Endodermal cell (in vitro differentiated cells): Measurements from ENCODE around the gene CASP8AP2. TPM values are rescaled to one million over a fixed set of nuclear protein-coding genes. Genes with fewer than 3 reads are reported as not detected.
A peak's percentile ranks its signal among the peaks of the same experiment; 100 is the strongest.
"Not testable (repeated sequence)": the region's sequence is repeated elsewhere in the genome, so short reads cannot be mapped to it uniquely, and the experiment has no call there.

ENCODE experiments used
- DNase-seq: peaks from one replicate; pipeline ENCODE4 v3.0.0-alpha.2; 2017
- H3K27ac ChIP-seq: 2 replicates; pipeline ENCODE4 v1.5.1; 2013; ENCODE audit warnings: mild to moderate bottlenecking, low read depth, low read length, moderate library complexity
- H3K27me3 ChIP-seq: 2 replicates; pipeline ENCODE4 v1.6.1; 2013; ENCODE audit warnings: mild to moderate bottlenecking, low read length, moderate library complexity; ENCODE audit not compliant: insufficient read depth, control insufficient read depth, poor library complexity, severe bottlenecking
- H3K36me3 ChIP-seq: 2 replicates; pipeline ENCODE4 v1.7.0; 2013; ENCODE audit warnings: mild to moderate bottlenecking, low read length, moderate library complexity; ENCODE audit not compliant: control insufficient read depth, insufficient read depth
- H3K4me1 ChIP-seq: one replicate; pipeline ENCODE4 v1.7.0; 2013; ENCODE audit warnings: low read length; ENCODE audit not compliant: control insufficient read depth, insufficient read depth
- H3K4me3 ChIP-seq: 2 replicates; pipeline ENCODE4 v1.5.1; 2013; ENCODE audit warnings: mild to moderate bottlenecking, low read length, moderate library complexity
- H3K9ac ChIP-seq: 2 replicates; pipeline ENCODE4 v1.6.1; 2013; ENCODE audit warnings: mild to moderate bottlenecking, low read length, moderate library complexity; ENCODE audit not compliant: poor library complexity, severe bottlenecking; ENCODE audit errors: extremely low read depth
- H3K9me3 ChIP-seq: 2 replicates; pipeline ENCODE4 v1.6.1; 2013; ENCODE audit warnings: mild to moderate bottlenecking, low read length, moderate library complexity; ENCODE audit not compliant: control insufficient read depth
- H3K27ac Mint-ChIP-seq: 2 replicates; pipeline ENCODE4 v1.8.0; 2020; ENCODE audit warnings: mixed read lengths
- H3K27me3 Mint-ChIP-seq: 2 replicates; pipeline ENCODE4 v1.8.0; 2021; ENCODE audit warnings: mild to moderate bottlenecking, mixed read lengths; ENCODE audit not compliant: insufficient read depth
- H3K36me3 Mint-ChIP-seq: 2 replicates; pipeline ENCODE4 v1.8.0; 2020; ENCODE audit warnings: low read depth, mixed read lengths
- H3K4me1 Mint-ChIP-seq: 2 replicates; pipeline ENCODE4 v1.8.0; 2020; ENCODE audit warnings: mixed read lengths
- H3K4me3 Mint-ChIP-seq: 2 replicates; pipeline ENCODE4 v1.8.0; 2020; ENCODE audit warnings: mild to moderate bottlenecking, moderate library complexity, mixed read lengths
- H3K9me3 Mint-ChIP-seq: 2 replicates; pipeline ENCODE4 v1.8.0; 2020; ENCODE audit warnings: mild to moderate bottlenecking, mixed read lengths
- CTCF ChIP-seq: fragments of 200-600 bp; sonication (generic); conservative IDR thresholded peaks from 2 replicates; pipeline ENCODE4 v1.5.0; 2021; ENCODE audit warnings: antibody characterized with exemption, mild to moderate bottlenecking
- WGBS, 2 experiments: methylation state at CpG; one replicate each; pipeline versions ENCODE4 v1.1.5 to v1.1.7; 2013; ENCODE audit warnings: missing lambda C conversion rate in 2 of 2, mixed read lengths in 1 of 2; ENCODE audit not compliant: insufficient coverage in 1 of 2, insufficient read length in 1 of 2; 5-methylcytosine and 5-hydroxymethylcytosine counted together
- total RNA-seq, 2 donors: library from RNA; stranded (reverse); fragmentation: NEBNext Ultra II Directional in 1 of 2; extraction: Animal tissue kit (Norgen Biotek cat#: 25700) in 1 of 2; gene quantifications; 2 replicates in 1 of 2; 3 replicates in 1 of 2; pipeline ENCODE4 v1.2.1, GENCODE V29; 2021

CASP8AP2 gene
- total RNA-seq, 2 donors from 2014 or later, result 31.1 to 40.0 TPM

- peaks cover 4% of the 10 kb centered on the region for H3K4me1 ChIP-seq
- peaks cover 15% of the 10 kb centered on the region for H3K4me1 Mint-ChIP-seq
- no peak overlapping the region for H3K27ac ChIP-seq
- 93 to 94% methylated on average over 5 to 7 of the region's 7 CpGs for WGBS, 2 experiments
- no peaks in the 10 kb centered on the region for H3K27me3 ChIP-seq
- H3K36me3 ChIP-seq, result no peaks in the 10 kb centered on the region
- no peaks in the 10 kb centered on the region for H3K36me3 Mint-ChIP-seq
- DNase-seq, result no peak
- H3K27me3 Mint-ChIP-seq, result peaks cover 30% of the 10 kb centered on the region
- no peak overlapping the region for H3K4me3 ChIP-seq
- no peak overlapping the region for H3K9ac ChIP-seq
- no peaks in the 10 kb centered on the region for H3K9me3 ChIP-seq
- H3K9me3 Mint-ChIP-seq, result no peaks in the 10 kb centered on the region
- H3K4me3 Mint-ChIP-seq, result no peak overlapping the region
- H3K27ac Mint-ChIP-seq, result no peak overlapping the region
- no peak for TF ChIP-seq CTCF
Measured at GRCh38 chr6:89888138-89888514, 58.4 kb downstream of the CASP8AP2 start.

GRCh38 chr6:89888871-89889270, 59.2 kb downstream of the CASP8AP2 start:
- peaks cover 37% of the 10 kb centered on the region for H3K27me3 Mint-ChIP-seq

GRCh38 chr6:89890845-89891528, 61.3 kb downstream of the CASP8AP2 start:
- H3K4me1 ChIP-seq, H3K9ac ChIP-seq, H3K9me3 ChIP-seq, H3K27ac ChIP-seq, H3K27me3 ChIP-seq, H3K36me3 ChIP-seq, H3K9me3 Mint-ChIP-seq, H3K36me3 Mint-ChIP-seq: not testable (repeated sequence)
- Mint-ChIP-seq H3K4me3 (peak overlapping the region; percentile 35), H3K27ac (peak overlapping the region; percentile 72), H3K4me1 (peaks cover 15% of the 10 kb centered on the region), H3K27me3 (peaks cover 49% of the 10 kb centered on the region)
- DNase-seq, result peak; percentile 72
- peak overlapping the region; percentile 54 for H3K4me3 ChIP-seq
- 0 to 8% methylated on average over 2 to 9 of the region's 11 CpGs for WGBS, 2 experiments

More at GRCh38 chr6:89888871-89889270, 59.2 kb downstream of the CASP8AP2 start:
- Mint-ChIP-seq H3K36me3 (no peaks in the 10 kb centered on the region), H3K4me1 (peaks cover 15% of the 10 kb centered on the region), H3K9me3 (no peaks in the 10 kb centered on the region), H3K27ac (no peak overlapping the region), H3K4me3 (no peak overlapping the region)
- Histone ChIP-seq H3K27ac (no peak overlapping the region), H3K4me3 (no peak overlapping the region), H3K9ac (no peak overlapping the region), H3K27me3 (no peaks in the 10 kb centered on the region), H3K4me1 (peaks cover 4% of the 10 kb centered on the region), H3K9me3 (no peaks in the 10 kb centered on the region), H3K36me3 (no peaks in the 10 kb centered on the region)
- 89 to 97% methylated on average over 2 to 3 of the region's 3 CpGs for WGBS, 2 experiments
- no peak for DNase-seq
- TF ChIP-seq CTCF, result no peak

- H3K27ac ChIP-seq, H3K4me1 ChIP-seq, H3K36me3 ChIP-seq, H3K36me3 Mint-ChIP-seq, H3K27ac Mint-ChIP-seq, H3K9me3 Mint-ChIP-seq, H3K4me3 ChIP-seq, H3K4me3 Mint-ChIP-seq, H3K9ac ChIP-seq, H3K27me3 ChIP-seq, H3K9me3 ChIP-seq, DNase-seq: not testable (repeated sequence)
- H3K27me3 Mint-ChIP-seq, result peaks cover 40% of the 10 kb centered on the region
- peaks cover 15% of the 10 kb centered on the region for H3K4me1 Mint-ChIP-seq
- TF ChIP-seq CTCF, result peak; percentile 60
- WGBS, 2 experiments, result 83 to 89% methylated on average over 4 to 8 of the region's 8 CpGs
Measured at GRCh38 chr6:89892577-89892976, 62.9 kb downstream of the CASP8AP2 start.
